Nephron (organoid): ENCODE measurements around the gene OXA1L.

ENCODE experiments used
- H3K27ac Mint-ChIP-seq, 3 experiments: 2 replicates each; pipeline ENCODE4 v1.8.0; 2020; ENCODE audit warnings: mixed read lengths in 3 of 3, mild to moderate bottlenecking in 2 of 3, moderate library complexity in 1 of 3
- H3K27me3 Mint-ChIP-seq: 2 replicates; pipeline ENCODE4 v1.8.0; 2021; ENCODE audit warnings: low read depth, mild to moderate bottlenecking, moderate library complexity, mixed read lengths
- H3K36me3 Mint-ChIP-seq: 2 replicates; pipeline ENCODE4 v1.8.0; 2020; ENCODE audit warnings: low read depth, mixed read lengths
- H3K4me1 Mint-ChIP-seq: 2 replicates; pipeline ENCODE4 v1.8.0; 2020; ENCODE audit warnings: mixed read lengths
- H3K4me3 Mint-ChIP-seq, 3 experiments: 2 replicates each; pipeline ENCODE4 v1.8.0; 2020; ENCODE audit warnings: mild to moderate bottlenecking in 3 of 3, mixed read lengths in 3 of 3, moderate library complexity in 2 of 3
- H3K9me3 Mint-ChIP-seq: 2 replicates; pipeline ENCODE4 v1.8.0; 2020; ENCODE audit warnings: mixed read lengths
- TF ChIP-seq, protein P1 (sequence below), 3 experiments: fragments of 200-600 bp; sonication (generic); IDR thresholded peaks; one replicate each; pipeline ENCODE4 v1.5.0; 2021; ENCODE audit warnings: antibody characterized with exemption in 3 of 3; ENCODE audit not compliant: unreplicated experiment in 3 of 3

OXA1L gene

GRCh38 chr14:22814941-22815713 is 48.6 kb downstream of the OXA1L start, which contains the start of gene SLC7A7:
Gene SLC7A7, minus strand, starts transcription at chr14:22815435. Its CDS starts 2,037 bp downstream, at chr14:22813398.
- no peaks in the 10 kb centered on the region for H3K27me3 Mint-ChIP-seq
- no peaks in the 10 kb centered on the region for H3K9me3 Mint-ChIP-seq
- no peaks in the 10 kb centered on the region for H3K36me3 Mint-ChIP-seq
- peaks cover 50% of the 10 kb centered on the region for H3K4me1 Mint-ChIP-seq
- H3K27ac Mint-ChIP-seq = peak within 1 kb of the TSS; percentile 83 to 94 (median 90)
- H3K4me3 Mint-ChIP-seq = peak within 1 kb of the TSS; percentile 57 to 75 (median 62)
- TF ChIP-seq, protein P1, sequence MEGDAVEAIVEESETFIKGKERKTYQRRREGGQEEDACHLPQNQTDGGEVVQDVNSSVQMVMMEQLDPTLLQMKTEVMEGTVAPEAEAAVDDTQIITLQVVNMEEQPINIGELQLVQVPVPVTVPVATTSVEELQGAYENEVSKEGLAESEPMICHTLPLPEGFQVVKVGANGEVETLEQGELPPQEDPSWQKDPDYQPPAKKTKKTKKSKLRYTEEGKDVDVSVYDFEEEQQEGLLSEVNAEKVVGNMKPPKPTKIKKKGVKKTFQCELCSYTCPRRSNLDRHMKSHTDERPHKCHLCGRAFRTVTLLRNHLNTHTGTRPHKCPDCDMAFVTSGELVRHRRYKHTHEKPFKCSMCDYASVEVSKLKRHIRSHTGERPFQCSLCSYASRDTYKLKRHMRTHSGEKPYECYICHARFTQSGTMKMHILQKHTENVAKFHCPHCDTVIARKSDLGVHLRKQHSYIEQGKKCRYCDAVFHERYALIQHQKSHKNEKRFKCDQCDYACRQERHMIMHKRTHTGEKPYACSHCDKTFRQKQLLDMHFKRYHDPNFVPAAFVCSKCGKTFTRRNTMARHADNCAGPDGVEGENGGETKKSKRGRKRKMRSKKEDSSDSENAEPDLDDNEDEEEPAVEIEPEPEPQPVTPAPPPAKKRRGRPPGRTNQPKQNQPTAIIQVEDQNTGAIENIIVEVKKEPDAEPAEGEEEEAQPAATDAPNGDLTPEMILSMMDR (IDR thresholded peaks at IDR 0.05; ENCODE audit: unreplicated experiment in 3 of 3) = no peak

DNA sequence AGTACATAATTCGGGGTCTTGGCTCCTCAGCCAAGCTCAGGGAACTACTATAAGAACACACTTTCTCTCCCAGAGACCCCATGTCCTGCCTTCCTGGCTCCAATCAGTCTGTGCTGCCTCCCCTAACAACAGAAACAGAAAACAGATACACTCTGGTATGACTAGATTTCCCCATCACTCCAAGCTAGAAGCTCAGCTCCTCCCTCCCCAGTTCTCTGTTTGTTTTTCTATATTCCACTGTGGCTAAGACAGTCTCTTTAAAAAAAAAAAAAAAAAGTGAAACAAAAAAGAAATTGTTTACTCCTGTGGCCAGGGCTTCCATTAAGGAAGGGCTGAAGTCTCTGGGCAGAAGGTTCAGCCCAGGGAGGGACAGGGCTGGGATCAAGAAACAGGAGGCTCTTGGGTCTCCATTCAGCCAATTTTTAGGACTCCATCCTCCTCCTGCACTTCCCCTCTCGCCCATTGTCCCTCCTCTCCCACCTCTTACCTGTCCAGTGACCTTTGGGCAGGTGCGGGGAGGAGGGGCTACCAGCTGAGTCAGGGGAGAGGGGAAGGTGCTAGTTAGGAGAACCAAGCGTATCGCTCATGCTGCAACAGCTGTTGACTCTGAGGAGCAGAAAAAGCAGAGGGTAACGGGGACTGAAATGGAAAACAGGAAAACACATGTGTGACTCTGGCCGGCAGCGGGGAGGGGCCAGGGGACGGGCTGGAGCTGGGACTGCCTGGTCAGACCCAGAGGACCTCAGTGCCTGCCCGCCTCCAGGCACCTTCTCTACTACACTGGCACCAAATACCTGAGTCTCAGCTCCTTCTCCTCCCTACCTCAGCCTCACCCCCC is 52.9 kb downstream of the OXA1L start:
- H3K4me1 Mint-ChIP-seq = peaks cover 61% of the 10 kb centered on the region
- peak overlapping the region in 2 of 3 experiments; percentile 1 to 12 for H3K4me3 Mint-ChIP-seq
- peak overlapping the region; percentile 53 to 88 (median 59) for H3K27ac Mint-ChIP-seq
- H3K9me3 Mint-ChIP-seq = no peaks in the 10 kb centered on the region
- H3K27me3 Mint-ChIP-seq = no peaks in the 10 kb centered on the region
- no peaks in the 10 kb centered on the region for H3K36me3 Mint-ChIP-seq
- TF ChIP-seq, protein P1 (IDR thresholded peaks at IDR 0.05; ENCODE audit: unreplicated experiment in 3 of 3) = no peak

DNA sequence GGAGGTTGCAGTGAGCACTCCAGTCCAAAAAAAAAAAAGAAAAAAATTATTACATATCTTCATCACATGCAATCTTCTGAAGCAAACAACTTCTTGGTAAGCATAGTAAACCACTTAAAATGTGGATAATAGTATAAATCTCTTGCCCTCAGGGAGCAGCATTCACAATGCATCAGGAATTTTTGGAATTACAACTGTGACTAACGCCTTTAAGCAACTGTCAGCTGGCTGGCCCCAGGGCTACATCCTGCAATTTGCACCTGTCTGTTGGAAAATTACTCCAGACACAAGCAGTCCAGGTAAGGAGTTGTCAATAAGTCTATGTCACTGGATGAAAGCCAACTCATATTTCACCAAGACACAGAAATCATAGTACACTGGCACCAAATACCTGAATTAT is 54.2 kb downstream of the OXA1L start:
- Mint-ChIP-seq H3K27ac (peak overlapping the region; percentile 91 to 93 (median 91)), H3K4me3 (no peak overlapping the region), H3K4me1 (peaks cover 57% of the 10 kb centered on the region), H3K36me3 (no peaks in the 10 kb centered on the region), H3K27me3 (peaks cover 2% of the 10 kb centered on the region), H3K9me3 (no peaks in the 10 kb centered on the region)
- TF ChIP-seq, protein P1 (IDR thresholded peaks at IDR 0.05; ENCODE audit: unreplicated experiment in 3 of 3) = no peak

- Mint-ChIP-seq H3K9me3 (no peaks in the 10 kb centered on the region), H3K4me3 (peak overlapping the region; percentile 11 to 76 (median 73)), H3K27ac (peak overlapping the region; percentile 91 to 93 (median 91)), H3K4me1 (peaks cover 55% of the 10 kb centered on the region), H3K36me3 (no peaks in the 10 kb centered on the region), H3K27me3 (peaks cover 7% of the 10 kb centered on the region)
- TF ChIP-seq, protein P1 (IDR thresholded peaks at IDR 0.05; ENCODE audit: unreplicated experiment in 3 of 3) = no peak
These were observed 54.9 kb downstream of the OXA1L start for GRCh38 chr14:22821193-22822015.

DNA sequence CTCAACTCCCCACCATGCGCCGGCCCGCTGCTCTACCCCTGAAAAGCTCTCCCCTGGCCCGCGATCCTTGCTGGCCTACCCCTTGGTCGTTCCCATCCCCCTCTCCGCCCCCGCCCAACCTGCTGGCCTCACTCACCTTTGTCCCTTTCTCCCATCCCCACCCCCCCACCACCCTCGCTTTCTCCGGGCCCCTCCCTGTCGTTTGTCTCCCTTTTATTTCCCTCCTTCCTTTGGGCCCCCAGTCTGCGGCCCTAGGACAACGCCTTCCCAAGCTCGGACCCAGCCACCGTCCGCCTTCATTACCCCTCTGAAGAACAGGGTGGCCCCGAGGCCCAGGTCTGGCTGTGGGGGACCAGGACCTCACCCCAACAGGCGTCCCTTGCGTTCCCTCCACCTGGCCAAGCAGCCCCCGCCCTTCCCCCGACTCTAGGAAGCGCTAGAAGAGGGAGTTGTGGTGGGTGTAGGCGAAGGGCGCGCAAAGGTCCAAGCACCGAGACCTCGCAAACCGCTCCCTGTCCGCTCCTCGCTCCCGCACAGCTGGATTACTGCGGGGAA is 55.6 kb downstream of the OXA1L start:
- peak overlapping the region; percentile 91 to 93 (median 91) for H3K27ac Mint-ChIP-seq
- no peaks in the 10 kb centered on the region for H3K9me3 Mint-ChIP-seq
- TF ChIP-seq, protein P1 (IDR thresholded peaks at IDR 0.05; ENCODE audit: unreplicated experiment in 3 of 3) = no peak
- H3K4me1 Mint-ChIP-seq = peaks cover 55% of the 10 kb centered on the region
- H3K4me3 Mint-ChIP-seq = peak overlapping the region; percentile 73 to 85 (median 76)
- no peaks in the 10 kb centered on the region for H3K36me3 Mint-ChIP-seq
- H3K27me3 Mint-ChIP-seq = peaks cover 7% of the 10 kb centered on the region
